Measurements from ENCODE around the gene POLDIP2.

GRCh38 chr17:28404812-28405570, 47.7 kb upstream of the POLDIP2 start:
- TF ChIP-seq POLR2AphosphoS5 (IDR thresholded peaks at IDR 0.05) (no peak), CTCF (IDR thresholded peaks at IDR 0.05) (no peak), POLR2A (IDR thresholded peaks at IDR 0.05) (no peak), EP300 (IDR thresholded peaks at IDR 0.05) (no peak)

All from stomach (tissue), 4 donors.